ENCODE data around the gene CALCOCO1. TPM values are rescaled to one million over a fixed set of nuclear protein-coding genes. Genes with fewer than 3 reads are reported as not detected.

The CALCOCO1 gene
- total and polyA plus RNA-seq, 10 of the 15 experiments (the other 5 are each of a cell fraction or from before 2014, with no cell fraction given) = 2.8 to 55.9 (median 13.7) TPM

DNA sequence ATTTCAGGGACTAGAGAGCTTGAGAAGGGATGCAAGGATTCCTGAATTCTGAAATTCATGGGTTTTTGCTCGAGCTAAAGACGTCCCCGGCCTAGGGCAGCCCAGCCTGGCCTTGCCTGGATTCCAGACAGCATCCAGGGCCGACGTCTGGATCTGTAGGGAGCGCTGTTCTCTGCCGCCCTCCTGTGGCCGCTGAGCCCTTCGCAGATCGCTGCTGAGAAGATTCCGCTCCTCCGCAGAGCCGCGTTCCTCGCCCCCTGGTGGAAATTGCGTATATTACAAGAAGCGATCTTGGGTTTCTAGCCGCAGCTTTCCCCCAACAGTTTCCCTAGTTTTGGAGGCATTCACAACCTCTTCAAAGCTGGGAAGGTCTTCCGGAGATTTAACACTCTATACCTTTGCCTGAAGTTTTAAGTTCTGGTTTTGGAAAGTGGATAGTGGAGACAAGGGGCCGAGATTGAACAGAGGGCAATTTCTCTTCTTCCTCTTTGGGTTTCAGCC is 19.4 kb upstream of the CALCOCO1 start (continued):
- TF ChIP-seq SUZ12 (IDR thresholded peaks at IDR 0.05; ENCODE audit: unreplicated experiment) = no peak
- peak; percentile 49; the same call in 1 of the 2 replicates for TF ChIP-seq GATAD2B (conservative IDR thresholded peaks at IDR 0.05; ENCODE audit: low read depth)
- no peak for TF ChIP-seq SREBF1 (IDR thresholded peaks at IDR 0.05; ENCODE audit: low read length)
- TF ChIP-seq, protein P1, sequence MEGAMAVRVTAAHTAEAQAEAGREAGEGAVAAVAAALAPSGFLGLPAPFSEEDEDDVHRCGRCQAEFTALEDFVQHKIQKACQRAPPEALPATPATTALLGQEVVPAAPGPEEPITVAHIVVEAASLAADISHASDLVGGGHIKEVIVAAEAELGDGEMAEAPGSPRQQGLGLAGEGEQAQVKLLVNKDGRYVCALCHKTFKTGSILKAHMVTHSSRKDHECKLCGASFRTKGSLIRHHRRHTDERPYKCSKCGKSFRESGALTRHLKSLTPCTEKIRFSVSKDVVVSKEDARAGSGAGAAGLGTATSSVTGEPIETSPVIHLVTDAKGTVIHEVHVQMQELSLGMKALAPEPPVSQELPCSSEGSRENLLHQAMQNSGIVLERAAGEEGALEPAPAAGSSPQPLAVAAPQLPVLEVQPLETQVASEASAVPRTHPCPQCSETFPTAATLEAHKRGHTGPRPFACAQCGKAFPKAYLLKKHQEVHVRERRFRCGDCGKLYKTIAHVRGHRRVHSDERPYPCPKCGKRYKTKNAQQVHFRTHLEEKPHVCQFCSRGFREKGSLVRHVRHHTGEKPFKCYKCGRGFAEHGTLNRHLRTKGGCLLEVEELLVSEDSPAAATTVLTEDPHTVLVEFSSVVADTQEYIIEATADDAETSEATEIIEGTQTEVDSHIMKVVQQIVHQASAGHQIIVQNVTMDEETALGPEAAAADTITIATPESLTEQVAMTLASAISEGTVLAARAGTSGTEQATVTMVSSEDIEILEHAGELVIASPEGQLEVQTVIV (IDR thresholded peaks at IDR 0.05; ENCODE audit: borderline replicate concordance, partially characterized antibody) = no peak
- peak; percentile 34 to 44; a peak in 1 of 4 replicates for TF ChIP-seq BHLHE40 (IDR thresholded peaks at IDR 0.05; ENCODE audit: borderline replicate concordance in 1 of 2, low read depth in 2 of 2, low read length in 1 of 2)
- TF ChIP-seq SMC3 (IDR thresholded peaks at IDR 0.05; ENCODE audit: borderline replicate concordance, low read length) = peak; percentile 98
- 0 out of 2 replicates have a peak, but pooled peaks have one; percentile 54 for TF ChIP-seq IRF4 (IDR thresholded peaks at IDR 0.05; ENCODE audit: low read depth, low read length)
- 0 out of 2 replicates have a peak, but pooled peaks have one; percentile 20 for TF ChIP-seq HCFC1 (IDR thresholded peaks at IDR 0.05; ENCODE audit: low read length)
- peak; percentile 97 for TF ChIP-seq SMARCA5 (IDR thresholded peaks at IDR 0.05)

GRCh38 chr12:53744751-53745150 is 17.5 kb upstream of the CALCOCO1 start:
- H3K27ac ChIP-seq (ENCODE audit: control insufficient read depth, insufficient read depth) = no peak overlapping the region
- ATAC-seq = no peak
- H3K4me3 ChIP-seq = no peak overlapping the region
- peaks cover 0 to 11% of the 10 kb centered on the region in 2 experiments; a peak in 2 of 4 replicates for H3K27me3 ChIP-seq (replicated peaks in 1 of 2; ENCODE audit: control insufficient read depth in 2 of 2, insufficient read depth in 2 of 2, low read length in 1 of 2)
- SMC1A ChIA-PET (ENCODE audit: uncharacterized antibody, unreplicated experiment) = interaction anchor here (0.6 to 9.8 kb wide), 18 partner anchors 8 to 201 kb away, joined by 3 to 156 read pairs (median 6); partner anchors contain the start of gene CALCOCO1
- no peak overlapping the region for H2AFZ ChIP-seq (ENCODE audit: control insufficient read depth, low read depth, low read length)
- no peak overlapping the region for H3K4me2 ChIP-seq (ENCODE audit: control insufficient read depth, insufficient read depth)
- no peaks in the 10 kb centered on the region for H4K20me1 ChIP-seq (ENCODE audit: control insufficient read depth, insufficient read depth)
- H3K9ac ChIP-seq (ENCODE audit: control insufficient read depth, insufficient read depth, low read length) = no peak overlapping the region
- no peaks in the 10 kb centered on the region for H3K36me3 ChIP-seq (ENCODE audit: control insufficient read depth in 2 of 2, insufficient read depth in 2 of 2, low read length in 1 of 2)
- no peaks in the 10 kb centered on the region for H3K9me3 ChIP-seq (replicated peaks; ENCODE audit: control insufficient read depth, insufficient read depth, low read length)
- POLR2A ChIA-PET = interaction anchor here (1.2 kb wide), 1 partner anchor 42 kb away, joined by 4 read pairs; no protein-coding TSS in a partner anchor
- BruUV-seq (replicated peaks) = no TSS peak
- RAD21 ChIA-PET (ENCODE audit: unreplicated experiment) = interaction anchor here (1.3 to 6.1 kb wide), 11 partner anchors 9 to 201 kb away, joined by 3 to 129 read pairs (median 19); partner anchors contain the start of gene CALCOCO1
- CTCF ChIA-PET = interaction anchor here (1.0 to 10.2 kb wide), 20 partner anchors 12 to 462 kb away, joined by 3 to 459 read pairs (median 6); partner anchors contain the start of genes ATP5MC2, CALCOCO1 and CISTR
- DNase-seq (ENCODE audit: low read depth, low spot score) = no peak
- no peak for FAIRE-seq
- 7% methylated on average over 6 of the region's 6 CpGs for WGBS (ENCODE audit: insufficient coverage, insufficient replicate concordance, low lambda C conversion rate, missing lambda C conversion rate)
- no peaks in the 10 kb centered on the region; the same call in 1 of the 2 replicates for H3K4me1 ChIP-seq (ENCODE audit: control insufficient read depth, insufficient read depth, low read length)
- in situ Hi-C loops (cut with MboI) (loop anchor here (5.0 kb wide), 2 partner anchors 42 to 202 kb away; no protein-coding TSS in a partner anchor), intact Hi-C loops (cut with micrococcal nuclease; ENCODE audit: unreplicated experiment) (no loop called here)
- H3K79me2 ChIP-seq (ENCODE audit: control insufficient read depth, insufficient read depth, low read length) = no peaks in the 10 kb centered on the region
- TF ChIP-seq ZBED1 (IDR thresholded peaks at IDR 0.05; ENCODE audit: borderline replicate concordance) (no peak), GABPA (IDR thresholded peaks at IDR 0.05; ENCODE audit: low read depth) (no peak), NFIC (IDR thresholded peaks at IDR 0.05; ENCODE audit: low read depth, low read length) (no peak), SRF (IDR thresholded peaks at IDR 0.05; ENCODE audit: low read depth in 2 of 2, low read length in 2 of 2) (no peak), POLR2A (IDR thresholded peaks at IDR 0.05; ENCODE audit: low read depth, low read length) (no peak), HDAC2 (IDR thresholded peaks at IDR 0.05) (no peak)
- TF ChIP-seq, protein P2, sequence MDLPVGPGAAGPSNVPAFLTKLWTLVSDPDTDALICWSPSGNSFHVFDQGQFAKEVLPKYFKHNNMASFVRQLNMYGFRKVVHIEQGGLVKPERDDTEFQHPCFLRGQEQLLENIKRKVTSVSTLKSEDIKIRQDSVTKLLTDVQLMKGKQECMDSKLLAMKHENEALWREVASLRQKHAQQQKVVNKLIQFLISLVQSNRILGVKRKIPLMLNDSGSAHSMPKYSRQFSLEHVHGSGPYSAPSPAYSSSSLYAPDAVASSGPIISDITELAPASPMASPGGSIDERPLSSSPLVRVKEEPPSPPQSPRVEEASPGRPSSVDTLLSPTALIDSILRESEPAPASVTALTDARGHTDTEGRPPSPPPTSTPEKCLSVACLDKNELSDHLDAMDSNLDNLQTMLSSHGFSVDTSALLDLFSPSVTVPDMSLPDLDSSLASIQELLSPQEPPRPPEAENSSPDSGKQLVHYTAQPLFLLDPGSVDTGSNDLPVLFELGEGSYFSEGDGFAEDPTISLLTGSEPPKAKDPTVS (IDR thresholded peaks at IDR 0.05; ENCODE audit: low read depth, low read length) = no peak
- TF ChIP-seq, protein P3, sequence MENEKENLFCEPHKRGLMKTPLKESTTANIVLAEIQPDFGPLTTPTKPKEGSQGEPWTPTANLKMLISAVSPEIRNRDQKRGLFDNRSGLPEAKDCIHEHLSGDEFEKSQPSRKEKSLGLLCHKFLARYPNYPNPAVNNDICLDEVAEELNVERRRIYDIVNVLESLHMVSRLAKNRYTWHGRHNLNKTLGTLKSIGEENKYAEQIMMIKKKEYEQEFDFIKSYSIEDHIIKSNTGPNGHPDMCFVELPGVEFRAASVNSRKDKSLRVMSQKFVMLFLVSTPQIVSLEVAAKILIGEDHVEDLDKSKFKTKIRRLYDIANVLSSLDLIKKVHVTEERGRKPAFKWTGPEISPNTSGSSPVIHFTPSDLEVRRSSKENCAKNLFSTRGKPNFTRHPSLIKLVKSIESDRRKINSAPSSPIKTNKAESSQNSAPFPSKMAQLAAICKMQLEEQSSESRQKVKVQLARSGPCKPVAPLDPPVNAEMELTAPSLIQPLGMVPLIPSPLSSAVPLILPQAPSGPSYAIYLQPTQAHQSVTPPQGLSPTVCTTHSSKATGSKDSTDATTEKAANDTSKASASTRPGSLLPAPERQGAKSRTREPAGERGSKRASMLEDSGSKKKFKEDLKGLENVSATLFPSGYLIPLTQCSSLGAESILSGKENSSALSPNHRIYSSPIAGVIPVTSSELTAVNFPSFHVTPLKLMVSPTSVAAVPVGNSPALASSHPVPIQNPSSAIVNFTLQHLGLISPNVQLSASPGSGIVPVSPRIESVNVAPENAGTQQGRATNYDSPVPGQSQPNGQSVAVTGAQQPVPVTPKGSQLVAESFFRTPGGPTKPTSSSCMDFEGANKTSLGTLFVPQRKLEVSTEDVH (IDR thresholded peaks at IDR 0.05; ENCODE audit: low read depth, partially characterized antibody) = no peak

Data from GM12878 (cell line).